HG03066 (cell line): ENCODE data around the gene PLCE1.

Experiments used
- ATAC-seq: cut with Tn5 transposase; IDR thresholded peaks from one replicate; pipeline ENCODE4 v1.9.1; 2021; ENCODE audit warnings: low read depth; ENCODE audit not compliant: unreplicated experiment

PLCE1 gene

GRCh38 chr10:93992400-93993030 lies 1.2 kb upstream of the PLCE1 start:
- no peak for ATAC-seq

GRCh38 chr10:93993414-93993781 lies 333 bp upstream of the PLCE1 start:
- ATAC-seq, result no peak

- ATAC-seq, result no peak
Measured at GRCh38 chr10:93994438-93994801, 689 bp downstream of the PLCE1 start.

- no peak for ATAC-seq
Measured at GRCh38 chr10:93995182-93995581, 1.5 kb downstream of the PLCE1 start.

- no peak for ATAC-seq
Measured at GRCh38 chr10:93995598-93996271, 2.0 kb downstream of the PLCE1 start.

- ATAC-seq, result no peak
Measured at GRCh38 chr10:93996551-93996950, 2.8 kb downstream of the PLCE1 start.

GRCh38 chr10:93997546-93997945 lies 3.8 kb downstream of the PLCE1 start:
- ATAC-seq, result no peak

- no peak for ATAC-seq
Measured at GRCh38 chr10:93999401-93999851, 5.7 kb downstream of the PLCE1 start.

- ATAC-seq, result no peak
Measured at GRCh38 chr10:94000638-94001415, 7.1 kb downstream of the PLCE1 start.

- no peak for ATAC-seq
Measured at GRCh38 chr10:94001416-94001810, 7.7 kb downstream of the PLCE1 start.

GRCh38 chr10:94002156-94002555 lies 8.4 kb downstream of the PLCE1 start:
- ATAC-seq, result no peak

- no peak for ATAC-seq
Measured at GRCh38 chr10:94003488-94003887, 9.8 kb downstream of the PLCE1 start.

GRCh38 chr10:94005050-94005449 lies 11.3 kb downstream of the PLCE1 start:
- ATAC-seq, result no peak

GRCh38 chr10:94006591-94007550 lies 13.1 kb downstream of the PLCE1 start:
- ATAC-seq, result no peak

- no peak for ATAC-seq
Measured at GRCh38 chr10:94008526-94008925, 14.8 kb downstream of the PLCE1 start.

GRCh38 chr10:94010116-94010515 lies 16.4 kb downstream of the PLCE1 start:
- no peak for ATAC-seq

- ATAC-seq, result no peak
Measured at GRCh38 chr10:94010886-94011285, 17.2 kb downstream of the PLCE1 start.

GRCh38 chr10:94011296-94011695 lies 17.6 kb downstream of the PLCE1 start:
- no peak for ATAC-seq

- ATAC-seq, result no peak
Measured at GRCh38 chr10:94012834-94013233, 19.1 kb downstream of the PLCE1 start.

- no peak for ATAC-seq
Measured at GRCh38 chr10:94013331-94013760, 19.6 kb downstream of the PLCE1 start.

GRCh38 chr10:94014304-94014703 lies 20.6 kb downstream of the PLCE1 start:
- ATAC-seq, result no peak
